DOHH2 (cell line): ENCODE results near the gene VTI1A.

Experiments used
- H3F3A ChIP-seq: fragments of 200-600 bp; sonication (generic), shearing (Covaris generic); 2 replicates; pipeline ENCODE4 v1.6.0; 2016; ENCODE audit warnings: antibody characterized with exemption, mild to moderate bottlenecking; ENCODE audit not compliant: control insufficient read depth, insufficient read depth
- H3K27ac ChIP-seq: fragments of 200-600 bp; sonication (generic); 2 replicates; pipeline ENCODE4 v1.5.1; 2014; ENCODE audit warnings: low read depth, mild to moderate bottlenecking, low read length, moderate library complexity
- H3K27me3 ChIP-seq: fragments of 200-600 bp; sonication (generic); 2 replicates; pipeline ENCODE4 v1.6.1; 2014; ENCODE audit warnings: mild to moderate bottlenecking, low read length, mixed read lengths; ENCODE audit not compliant: control insufficient read depth
- H3K36me3 ChIP-seq: fragments of 200-600 bp; sonication (generic); 2 replicates; pipeline ENCODE4 v1.6.1; 2014; ENCODE audit warnings: mild to moderate bottlenecking, low read length, moderate library complexity, mixed read lengths; ENCODE audit not compliant: control insufficient read depth
- H3K4me1 ChIP-seq: fragments of 200-600 bp; sonication (generic); 2 replicates; pipeline ENCODE4 v1.6.1; 2014; ENCODE audit warnings: mild to moderate bottlenecking, low read length, mixed read lengths; ENCODE audit not compliant: control insufficient read depth
- H3K4me2 ChIP-seq: fragments of 200-600 bp; sonication (generic); 2 replicates; pipeline ENCODE4 v1.6.0; 2014; ENCODE audit warnings: mild to moderate bottlenecking, low read length, moderate library complexity
- H3K4me3 ChIP-seq: fragments of 200-600 bp; sonication (generic); 2 replicates; pipeline ENCODE4 v1.5.1; 2014; ENCODE audit warnings: mild to moderate bottlenecking, low read length, mixed read lengths
- H3K79me2 ChIP-seq: fragments of 200-600 bp; sonication (generic); 2 replicates; pipeline ENCODE4 v1.6.1; 2014; ENCODE audit warnings: mild to moderate bottlenecking, low read length, mixed read lengths; ENCODE audit not compliant: control insufficient read depth
- H3K9me2 ChIP-seq: fragments of 200-600 bp; sonication (generic); replicated peaks from 2 replicates; pipeline ENCODE4 v1.6.1; 2014; ENCODE audit warnings: mild to moderate bottlenecking, low read length, mixed read lengths; ENCODE audit not compliant: control insufficient read depth
- H3K9me3 ChIP-seq: fragments of 200-600 bp; sonication (generic); 2 replicates; pipeline ENCODE4 v1.6.1; 2014; ENCODE audit warnings: antibody characterized with exemption, low read length, mixed read lengths; ENCODE audit not compliant: control insufficient read depth, insufficient read depth
- H4K20me1 ChIP-seq: fragments of 200-600 bp; sonication (generic); 2 replicates; pipeline ENCODE4 v1.6.0; 2014; ENCODE audit warnings: low read depth, mild to moderate bottlenecking, antibody characterized with exemption, low read length, moderate library complexity; ENCODE audit not compliant: control insufficient read depth, insufficient read depth
- CTCF ChIP-seq: fragments of 200-600 bp; sonication (generic); IDR thresholded peaks from one replicate; pipeline ENCODE4 v1.5.1; 2014; ENCODE audit warnings: antibody characterized with exemption, mild to moderate bottlenecking, low read depth, low read length; ENCODE audit not compliant: poor library complexity, severe bottlenecking
- EZH2phosphoT487 ChIP-seq: fragments of 200-600 bp; sonication (generic); IDR thresholded peaks from 2 replicates; pipeline ENCODE4 v1.6.1; 2017; ENCODE audit warnings: borderline replicate concordance, mild to moderate bottlenecking, antibody characterized with exemption, low read length, moderate library complexity, mixed read lengths

The VTI1A gene

GRCh38 chr10:112438356-112438755, 8.7 kb upstream of the VTI1A start:
- TF ChIP-seq EZH2phosphoT487 (no peak), CTCF (no peak)
- Histone ChIP-seq H4K20me1 (no peaks in the 10 kb centered on the region), H3K27me3 (no peaks in the 10 kb centered on the region), H3F3A (peaks cover 6% of the 10 kb centered on the region; the same call in 1 of the 2 replicates), H3K79me2 (peaks cover 3% of the 10 kb centered on the region), H3K4me2 (no peak overlapping the region), H3K4me3 (no peak overlapping the region), H3K4me1 (0 out of 2 replicates have a peak, but pooled peaks cover 4% of the 10 kb centered on the region), H3K36me3 (peaks cover 79% of the 10 kb centered on the region), H3K9me3 (no peaks in the 10 kb centered on the region), H3K9me2 (no peaks in the 10 kb centered on the region), H3K27ac (no peak overlapping the region)

DNA sequence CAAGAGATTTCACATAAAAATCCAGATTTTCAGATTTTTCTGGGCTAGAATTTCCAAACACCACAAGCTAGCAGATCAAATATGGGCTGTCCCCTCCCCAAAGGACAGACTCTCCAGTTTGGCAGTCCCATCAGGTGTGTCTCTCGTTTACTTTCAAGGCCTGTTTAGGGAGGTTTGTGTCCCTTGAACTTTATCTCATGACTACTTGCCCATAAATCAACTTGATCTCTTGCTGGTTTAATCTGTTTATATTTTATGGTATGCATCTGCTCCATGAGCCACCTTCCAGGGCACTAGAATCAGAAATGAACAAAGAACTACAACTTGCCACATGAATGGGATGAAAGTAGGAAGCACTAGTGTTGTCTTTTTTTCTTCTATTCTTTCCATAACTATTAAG, 5.5 kb upstream of the VTI1A start:
- H3K36me3 ChIP-seq: peaks cover 84% of the 10 kb centered on the region
- H3K9me2 ChIP-seq: no peaks in the 10 kb centered on the region
- H3K9me3 ChIP-seq: no peaks in the 10 kb centered on the region
- H3K79me2 ChIP-seq: peaks cover 35% of the 10 kb centered on the region
- H3K4me1 ChIP-seq: peaks cover 27% of the 10 kb centered on the region
- no peak overlapping the region for H3K4me3 ChIP-seq
- peaks cover 3% of the 10 kb centered on the region; the same call in 1 of the 2 replicates for H3F3A ChIP-seq
- H3K27ac ChIP-seq: no peak overlapping the region
- peaks cover 9% of the 10 kb centered on the region; the same call in 1 of the 2 replicates for H4K20me1 ChIP-seq
- H3K4me2 ChIP-seq: no peak overlapping the region
- TF ChIP-seq CTCF (no peak), EZH2phosphoT487 (no peak)
- H3K27me3 ChIP-seq: no peaks in the 10 kb centered on the region

DNA sequence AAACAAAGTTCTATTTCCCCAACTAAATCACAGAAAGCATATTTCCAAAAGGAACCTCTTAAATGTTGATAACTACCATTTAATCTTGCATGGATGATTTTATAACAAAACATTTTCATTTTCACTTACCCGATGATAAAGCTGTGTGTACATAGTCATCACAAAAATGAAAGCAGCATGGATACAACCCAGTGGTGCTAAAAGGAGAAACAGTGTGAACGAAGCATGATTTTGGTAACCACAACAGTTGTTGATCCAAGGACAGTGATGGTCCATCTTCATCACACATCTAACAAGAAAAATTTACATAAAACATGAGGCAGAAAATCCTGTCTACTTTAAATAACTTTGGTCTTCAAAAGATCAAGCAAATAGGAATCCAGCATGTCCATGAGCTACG, 5.0 kb upstream of the VTI1A start:
- TF ChIP-seq CTCF (no peak), EZH2phosphoT487 (no peak)
- Histone ChIP-seq H3K27me3 (no peaks in the 10 kb centered on the region), H3K27ac (no peak overlapping the region), H3K4me2 (no peak overlapping the region), H3K4me1 (peaks cover 27% of the 10 kb centered on the region), H3F3A (0 out of 2 replicates have a peak, but pooled peaks cover 3% of the 10 kb centered on the region), H3K4me3 (no peak overlapping the region), H4K20me1 (peaks cover 9% of the 10 kb centered on the region; the same call in 1 of the 2 replicates), H3K9me2 (no peaks in the 10 kb centered on the region), H3K9me3 (no peaks in the 10 kb centered on the region), H3K79me2 (peaks cover 40% of the 10 kb centered on the region), H3K36me3 (peaks cover 80% of the 10 kb centered on the region)
